ES-I3 (cell line): ENCODE measurements around the gene CHRM4.

Experiments used
- H3K36me3 ChIP-seq: 2 replicates; pipeline ENCODE4 v1.6.1; 2013; ENCODE audit warnings: mild to moderate bottlenecking, low read length, control low read depth, moderate library complexity; ENCODE audit not compliant: insufficient read depth
- H3K4me1 ChIP-seq: 2 replicates; pipeline ENCODE4 v1.6.1; 2013; ENCODE audit warnings: mild to moderate bottlenecking, control low read depth, low read length; ENCODE audit not compliant: insufficient read depth
- H3K9ac ChIP-seq: 2 replicates; pipeline ENCODE4 v1.6.1; 2013; ENCODE audit warnings: low read depth, mild to moderate bottlenecking, low read length, moderate library complexity
- H3K9me3 ChIP-seq: 2 replicates; pipeline ENCODE4 v1.6.1; 2013; ENCODE audit warnings: mild to moderate bottlenecking, low read length, moderate library complexity; ENCODE audit not compliant: control insufficient read depth, insufficient read depth

Gene CHRM4

GRCh38 chr11:46414879-46415278 is 23.3 kb upstream of the CHRM4 start:
- H3K4me1 ChIP-seq, result no peaks in the 10 kb centered on the region
- H3K36me3 ChIP-seq, result no peaks in the 10 kb centered on the region; the same call in 1 of the 2 replicates
- no peaks in the 10 kb centered on the region for H3K9me3 ChIP-seq
- no peak overlapping the region for H3K9ac ChIP-seq

DNA sequence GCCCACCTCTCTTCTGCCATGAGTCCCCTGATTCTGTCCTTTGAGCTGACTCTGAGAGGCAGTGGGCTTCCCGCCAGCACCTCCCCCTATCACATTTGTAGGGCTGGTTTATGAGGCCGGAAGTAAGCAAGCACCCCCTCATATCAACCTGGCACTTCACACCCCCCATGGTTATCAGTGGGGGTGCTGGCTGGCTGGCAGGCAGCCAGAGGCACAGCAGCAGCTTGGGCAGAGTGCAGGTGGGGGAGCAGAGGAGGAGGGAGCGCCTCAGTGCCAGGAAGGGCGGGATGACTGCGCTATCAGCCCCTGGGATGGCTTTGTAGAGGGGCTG is 22.9 kb upstream of the CHRM4 start:
- H3K36me3 ChIP-seq, result no peaks in the 10 kb centered on the region; the same call in 1 of the 2 replicates
- H3K9me3 ChIP-seq, result no peaks in the 10 kb centered on the region
- no peak overlapping the region for H3K9ac ChIP-seq
- no peaks in the 10 kb centered on the region for H3K4me1 ChIP-seq

DNA sequence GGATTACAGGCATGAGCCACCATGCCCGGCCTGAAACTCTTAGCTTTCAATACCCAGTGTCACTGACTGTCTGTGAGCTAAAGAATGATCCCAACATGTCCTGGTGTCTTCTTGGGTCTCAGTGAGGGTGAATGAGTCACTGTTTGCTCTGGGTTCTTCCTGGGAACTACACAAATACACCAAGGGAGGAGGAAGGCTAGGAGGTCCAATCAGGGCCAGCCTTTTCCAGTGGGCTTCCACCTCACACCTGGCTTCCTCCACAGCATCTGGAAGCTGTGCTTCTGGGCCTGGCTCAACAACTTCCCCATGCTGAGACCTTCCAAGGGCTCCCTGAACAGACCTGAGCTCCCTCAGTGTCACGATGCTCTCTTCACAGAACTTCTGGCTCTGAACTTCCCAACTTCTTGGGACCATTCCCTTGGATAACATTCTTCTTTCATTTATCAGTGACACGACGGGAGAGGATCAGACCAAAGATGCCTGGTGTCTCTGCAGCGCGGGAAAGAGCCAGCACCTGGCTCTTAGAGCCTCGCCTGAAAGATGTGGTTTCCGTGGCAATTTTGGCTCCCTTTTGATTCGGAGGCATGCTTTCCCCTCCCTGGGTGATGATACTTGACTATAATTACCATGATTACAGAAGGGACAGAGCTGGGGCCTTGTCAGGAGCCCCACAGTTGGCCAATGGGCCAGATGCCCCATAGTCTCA is 22.3 kb upstream of the CHRM4 start:
- Histone ChIP-seq H3K36me3 (no peaks in the 10 kb centered on the region; the same call in 1 of the 2 replicates), H3K9ac (no peak overlapping the region), H3K9me3 (no peaks in the 10 kb centered on the region)

DNA sequence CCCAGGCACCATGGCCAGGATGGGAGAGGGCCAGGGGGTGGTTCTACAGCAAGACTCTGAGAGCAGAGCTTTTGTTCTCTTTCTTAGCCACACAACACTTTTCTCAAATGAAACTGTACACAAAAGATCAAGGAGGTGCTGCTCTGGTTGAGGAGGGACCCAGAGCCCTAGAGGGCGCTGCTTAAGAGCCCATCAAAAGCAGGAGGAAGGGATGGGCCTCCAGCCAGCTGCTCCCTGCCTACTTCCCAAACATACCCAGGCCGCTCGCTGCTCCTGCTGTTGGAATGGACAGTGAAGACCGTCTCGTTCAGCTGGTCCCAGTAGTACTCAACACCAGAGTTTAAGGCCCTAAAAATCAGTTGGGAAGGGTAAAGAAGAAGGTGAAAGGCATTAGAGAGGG is 18.4 kb upstream of the CHRM4 start:
- Histone ChIP-seq H3K9ac (no peak overlapping the region), H3K36me3 (peaks cover 8% of the 10 kb centered on the region), H3K4me1 (no peaks in the 10 kb centered on the region), H3K9me3 (no peaks in the 10 kb centered on the region)

More for the DNA sequence above, 22.3 kb upstream of the CHRM4 start:
- no peaks in the 10 kb centered on the region for H3K4me1 ChIP-seq

- Histone ChIP-seq H3K36me3 (peaks cover 8% of the 10 kb centered on the region), H3K4me1 (no peaks in the 10 kb centered on the region), H3K9me3 (no peaks in the 10 kb centered on the region), H3K9ac (no peak overlapping the region)
Measured at GRCh38 chr11:46408407-46408986, 16.9 kb upstream of the CHRM4 start.

GRCh38 chr11:46407635-46408034 is 16.1 kb upstream of the CHRM4 start:
- Histone ChIP-seq H3K36me3 (peaks cover 8% of the 10 kb centered on the region), H3K9me3 (no peaks in the 10 kb centered on the region), H3K9ac (no peak overlapping the region), H3K4me1 (no peaks in the 10 kb centered on the region)

DNA sequence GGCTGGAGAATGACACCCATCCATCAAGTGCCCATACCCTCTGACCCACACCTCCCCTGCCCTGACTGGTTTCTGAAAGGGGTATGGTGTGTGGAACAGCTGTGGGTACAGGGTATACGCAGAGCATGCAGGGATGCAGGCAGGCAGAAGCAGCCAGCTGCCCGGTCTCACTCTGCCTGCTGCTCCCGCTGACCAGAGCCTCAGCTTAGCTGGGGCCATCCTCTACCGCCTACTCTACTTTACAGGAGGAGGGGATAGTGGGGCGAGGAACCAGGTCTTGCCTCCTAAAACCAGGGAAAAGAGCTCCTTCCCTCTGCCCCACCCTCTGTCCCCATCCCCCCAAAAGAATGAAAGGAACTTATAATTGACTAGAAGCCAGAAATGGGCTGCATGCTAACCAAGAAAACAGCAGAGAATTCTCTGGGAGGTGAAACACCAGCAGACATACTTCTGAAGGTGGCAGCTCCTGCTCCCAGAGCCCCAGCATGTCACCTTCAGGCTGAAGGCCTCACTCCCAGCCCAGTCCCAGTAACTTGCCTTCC is 13.0 kb upstream of the CHRM4 start:
- no peaks in the 10 kb centered on the region for H3K9me3 ChIP-seq
- peaks cover 8% of the 10 kb centered on the region for H3K36me3 ChIP-seq
- H3K9ac ChIP-seq, result no peak overlapping the region
- no peaks in the 10 kb centered on the region for H3K4me1 ChIP-seq

DNA sequence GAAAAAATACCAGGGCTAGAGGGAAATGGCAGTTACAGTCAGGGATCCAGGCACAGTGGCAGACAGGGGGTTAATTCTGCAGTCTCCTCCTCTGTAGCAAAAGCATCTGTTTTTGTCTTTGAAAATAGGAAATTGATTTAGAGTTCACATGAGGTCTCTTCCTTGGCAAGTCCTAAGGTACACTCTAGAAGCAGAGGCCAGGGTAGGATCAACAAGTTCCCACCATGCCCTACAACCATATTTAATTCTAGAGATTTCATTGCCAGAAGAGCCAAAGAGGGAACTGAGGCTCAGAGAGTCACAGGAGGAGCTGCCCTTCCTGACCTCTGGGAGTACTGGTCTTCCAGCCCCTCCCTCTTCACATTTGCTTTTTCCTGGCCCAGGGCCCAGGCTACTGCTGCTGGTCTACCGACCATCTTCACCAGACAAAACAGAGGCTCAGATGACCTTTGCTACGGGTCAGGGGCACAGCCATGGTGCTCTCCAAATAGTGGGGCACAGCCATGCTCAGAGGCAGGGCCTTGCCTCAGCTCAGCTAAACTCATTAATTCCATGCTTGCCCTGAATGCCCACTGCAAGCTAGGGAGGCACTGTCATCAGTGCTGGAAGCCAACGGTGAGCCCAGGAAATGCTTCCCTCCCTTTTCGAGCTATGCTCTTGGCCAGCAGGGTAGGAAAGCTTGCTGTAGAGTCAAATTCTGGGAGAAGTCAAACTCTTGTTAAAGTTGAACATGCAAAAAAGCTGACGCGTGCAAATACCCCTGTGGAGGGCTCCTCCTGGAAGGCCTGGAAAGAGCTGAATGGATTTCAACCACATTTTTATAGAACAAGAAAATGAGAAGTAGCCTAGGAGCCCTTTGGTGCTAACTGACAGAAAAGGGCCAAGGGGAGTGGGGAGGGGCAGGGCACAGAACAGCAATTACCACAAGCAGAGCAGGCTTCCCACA is 11.7 kb upstream of the CHRM4 start:
- H3K9ac ChIP-seq, result no peak overlapping the region

DNA sequence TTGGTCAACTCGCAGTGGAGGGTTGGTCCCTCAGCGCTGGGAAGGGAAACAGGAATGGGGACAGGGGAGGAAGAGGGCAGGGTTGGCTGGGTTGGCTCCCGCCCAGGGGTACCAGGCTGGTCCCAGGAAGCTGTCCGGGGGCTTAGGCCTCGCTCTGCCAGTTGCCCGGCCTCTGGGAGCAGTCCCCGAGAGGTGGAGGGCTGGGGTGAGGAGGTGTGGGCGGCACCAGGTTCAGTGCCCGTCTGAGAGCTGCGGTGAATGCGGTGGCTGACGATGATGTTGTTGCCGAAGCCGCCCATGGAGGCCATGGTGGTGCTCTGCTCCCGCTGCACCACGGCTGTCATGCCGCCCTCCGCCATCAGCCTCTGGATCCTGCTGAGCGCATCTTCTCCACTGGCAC is 6.0 kb upstream of the CHRM4 start:
- Histone ChIP-seq H3K36me3 (no peaks in the 10 kb centered on the region), H3K9me3 (no peaks in the 10 kb centered on the region; the same call in 1 of the 2 replicates), H3K4me1 (peaks cover 6% of the 10 kb centered on the region; the same call in 1 of the 2 replicates), H3K9ac (no peak overlapping the region)

More for the DNA sequence above, 11.7 kb upstream of the CHRM4 start:
- H3K9me3 ChIP-seq, result no peaks in the 10 kb centered on the region
- no peaks in the 10 kb centered on the region for H3K4me1 ChIP-seq
- H3K36me3 ChIP-seq, result peaks cover 8% of the 10 kb centered on the region

- H3K36me3 ChIP-seq, result no peaks in the 10 kb centered on the region
- H3K4me1 ChIP-seq, result peaks cover 8% of the 10 kb centered on the region; the same call in 1 of the 2 replicates
- no peak overlapping the region for H3K9ac ChIP-seq
- H3K9me3 ChIP-seq, result no peaks in the 10 kb centered on the region; the same call in 1 of the 2 replicates
Measured at GRCh38 chr11:46393759-46394158, 2.2 kb upstream of the CHRM4 start.

DNA sequence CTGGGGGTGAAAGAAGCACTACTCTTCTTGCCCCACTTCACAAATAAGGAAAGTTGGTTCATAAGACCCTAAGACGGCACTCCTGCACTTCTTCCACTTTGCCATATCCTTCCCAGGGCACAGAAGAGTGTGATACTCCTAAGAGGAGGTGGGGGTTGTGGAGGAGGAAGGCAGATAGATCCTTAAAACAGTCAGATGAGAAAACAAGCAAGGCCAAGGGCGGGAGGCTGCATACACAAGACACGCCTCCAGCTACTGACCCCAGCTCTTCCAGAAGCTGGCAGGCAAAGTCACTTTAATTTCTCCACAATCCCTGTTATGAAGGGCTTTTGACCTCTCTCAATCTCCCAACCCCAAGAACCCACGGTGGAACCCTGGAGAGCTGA is 1.6 kb upstream of the CHRM4 start:
- peaks cover 9% of the 10 kb centered on the region; the same call in 1 of the 2 replicates for H3K4me1 ChIP-seq
- no peaks in the 10 kb centered on the region; the same call in 1 of the 2 replicates for H3K9me3 ChIP-seq

DNA sequence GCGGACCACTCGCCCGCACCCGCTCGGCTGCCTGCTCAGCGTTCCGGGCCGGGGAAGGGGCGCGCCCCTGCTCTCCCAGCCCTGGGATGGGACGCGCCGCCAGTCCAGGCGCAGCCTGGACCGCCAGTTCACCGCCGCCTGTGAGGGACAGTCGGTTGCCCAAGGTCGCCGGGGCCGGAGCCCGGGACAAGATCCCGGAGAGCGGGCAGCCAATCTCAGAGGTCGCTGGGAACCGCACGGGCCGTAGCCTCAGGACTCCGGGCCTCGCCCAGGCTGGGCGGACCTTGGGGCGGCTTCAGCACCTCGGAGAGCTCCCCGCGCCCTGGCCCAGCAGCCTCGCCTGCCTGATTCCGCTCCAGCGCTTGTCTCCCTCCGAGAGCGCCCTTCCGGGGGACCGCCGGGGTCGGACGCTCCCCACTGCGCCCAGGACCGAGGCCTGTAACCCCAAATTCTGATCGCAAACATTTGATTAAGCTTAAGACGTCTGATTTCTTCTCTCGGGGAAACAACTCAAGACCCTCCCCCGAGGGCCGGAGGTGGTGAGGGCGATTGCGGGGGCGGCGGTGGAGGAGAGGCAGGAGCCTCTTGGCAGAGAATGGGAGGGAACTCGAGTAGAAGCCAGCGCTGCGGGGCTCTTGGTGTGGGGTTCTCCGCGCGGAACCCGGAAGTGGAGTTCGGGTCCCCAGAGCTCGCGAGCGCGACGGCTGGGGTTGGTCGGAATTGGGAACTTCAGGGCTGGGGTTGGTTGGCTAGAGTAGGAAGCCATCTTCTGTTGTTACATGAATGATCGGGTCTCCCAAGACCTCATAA is 1.1 kb upstream of the CHRM4 start:
- peak overlapping the region; percentile 60; the same call in 1 of the 2 replicates for H3K9ac ChIP-seq
- H3K9me3 ChIP-seq, result no peaks in the 10 kb centered on the region; the same call in 1 of the 2 replicates
- H3K4me1 ChIP-seq, result peaks cover 12% of the 10 kb centered on the region; the same call in 1 of the 2 replicates
- no peaks in the 10 kb centered on the region for H3K36me3 ChIP-seq

More for the DNA sequence above, 1.6 kb upstream of the CHRM4 start:
- H3K36me3 ChIP-seq, result no peaks in the 10 kb centered on the region
- H3K9ac ChIP-seq, result peak overlapping the region; percentile 60; the same call in 1 of the 2 replicates

DNA sequence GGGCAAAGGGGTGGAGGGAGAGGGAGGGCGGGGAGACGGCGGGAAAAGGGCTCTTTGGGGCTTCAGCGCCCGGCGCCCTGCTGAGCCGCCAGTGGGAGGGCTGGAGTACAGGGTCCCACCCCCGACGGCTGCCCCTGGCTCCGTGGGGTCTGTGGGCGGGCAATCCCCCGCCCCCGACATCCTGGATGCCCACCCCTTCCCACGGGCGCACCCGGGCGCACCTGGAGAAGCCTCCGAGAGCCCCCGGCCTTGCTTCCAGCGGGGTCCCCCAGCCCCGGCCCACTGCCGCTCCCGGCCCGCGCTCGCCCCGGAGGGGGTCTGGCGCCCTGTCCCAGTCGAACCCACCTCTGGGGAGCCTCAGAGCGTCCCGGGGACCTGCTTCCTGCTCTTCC is 394 bp downstream of the CHRM4 start:
- Histone ChIP-seq H3K9ac (peak overlapping the region; percentile 60; the same call in 1 of the 2 replicates), H3K9me3 (no peaks in the 10 kb centered on the region; the same call in 1 of the 2 replicates), H3K4me1 (peaks cover 15% of the 10 kb centered on the region; the same call in 1 of the 2 replicates), H3K36me3 (no peaks in the 10 kb centered on the region)
